Gastrocnemius medialis (tissue), 4 donors: ENCODE data around the gene ZDHHC7. TPM values are rescaled to one million over a fixed set of nuclear protein-coding genes. Genes with fewer than 3 reads are reported as not detected.

Experiments
- ATAC-seq, 2 donors: fragments of 150-250 bp; one replicate each; pipeline ENCODE4 v1.9.1; 2016
- DNase-seq, 2 donors: peaks; one replicate each; pipeline ENCODE4 v3.0.0-alpha.2; 2019
- H3K27ac ChIP-seq, 4 donors: fragments of 200-600 bp; sonication (generic); 1 replicate in 1 of 4; 2 replicates in 3 of 4; pipeline ENCODE4 v1.5.1; 2016 to 2018; ENCODE audit warnings: mild to moderate bottlenecking in 2 of 4, moderate library complexity in 1 of 4
- H3K27me3 ChIP-seq, 3 donors: fragments of 200-600 bp; sonication (generic) in 2 of 3; 1 replicate in 1 of 3; 2 replicates in 2 of 3; pipeline versions ENCODE4 v1.5.1 to v1.6.0; 2016 to 2019; ENCODE audit warnings: mild to moderate bottlenecking in 1 of 3, moderate library complexity in 1 of 3
- H3K36me3 ChIP-seq, 2 donors: fragments of 200-600 bp; sonication (generic) in 1 of 2; one replicate each; pipeline ENCODE4 v1.5.1; 2017 to 2018
- H3K4me1 ChIP-seq, 2 donors: fragments of 200-600 bp; sonication (generic) in 1 of 2; one replicate each; pipeline ENCODE4 v1.5.1; 2016 to 2017; ENCODE audit warnings: mild to moderate bottlenecking in 2 of 2
- H3K4me3 ChIP-seq, 4 donors: fragments of 200-600 bp; sonication (generic) in 3 of 4; 1 replicate in 1 of 4; 2 replicates in 3 of 4; pipeline ENCODE4 v1.5.1; 2016 to 2019; ENCODE audit warnings: mild to moderate bottlenecking in 2 of 4
- H3K9me3 ChIP-seq, 3 donors: fragments of 200-600 bp; sonication (generic) in 2 of 3; 1 replicate in 1 of 3; 2 replicates in 2 of 3; pipeline ENCODE4 v1.5.1; 2016 to 2019
- CTCF ChIP-seq, 5 experiments: fragments of 450-650 bp in 3 of 5; fragments of 200-600 bp in 2 of 5; sonication (generic) in 2 of 5; IDR thresholded peaks in 4 of 5; conservative IDR thresholded peaks in 1 of 5; 1 replicate in 4 of 5; 2 replicates in 1 of 5; pipeline ENCODE4 v1.5.1; 2016 to 2019; ENCODE audit warnings: antibody characterized with exemption in 5 of 5, mild to moderate bottlenecking in 3 of 5, moderate library complexity in 3 of 5
- POLR2A ChIP-seq, 2 donors: fragments of 450-650 bp; IDR thresholded peaks; one replicate each; pipeline ENCODE4 v1.6.1; 2017; ENCODE audit warnings: antibody characterized with exemption in 2 of 2, mild to moderate bottlenecking in 2 of 2, moderate library complexity in 2 of 2
- in situ Hi-C, 4 donors: fragments of 200-750 bp; cut with MboI; loops; one replicate each; pipeline versions ENCODE4 v1.15.0 to v1.8.0; 2017; ENCODE audit warnings: low sequenced_read_pairs in 4 of 4
- intact Hi-C: fragments of 100-400 bp; cut with DNase I; formaldehyde crosslinking; loops from one replicate; pipeline ENCODE4 v1.15.1; 2023; ENCODE audit warnings: low total_unique reads
- total RNA-seq, 4 donors: library from RNA; depleted of rRNA; stranded (reverse); fragments of >200 nt; gene quantifications; one replicate each; pipeline versions ENCODE4 v1.1.0 to v1.2.3, GENCODE V29; 2016

ZDHHC7 gene
- total RNA-seq, 4 donors from 2014 or later: 55.0 to 93.5 (median 68.4) TPM

- Histone ChIP-seq H3K9me3 (no peaks in the 10 kb centered on the region), H3K27ac (peak overlapping the region; percentile 76 to 82 (median 80)), H3K27me3 (no peaks in the 10 kb centered on the region), H3K36me3 (peaks cover 0 to 35% of the 10 kb centered on the region in 2 donors), H3K4me1 (peaks cover 39 to 42% of the 10 kb centered on the region in 2 donors), H3K4me3 (no peak overlapping the region)
- TF ChIP-seq POLR2A (IDR thresholded peaks at IDR 0.05) (no peak), CTCF (IDR thresholded peaks at IDR 0.05 in 4 of 5, conservative IDR thresholded peaks at IDR 0.05 in 1 of 5) (no peak)
- intact Hi-C loops: no loop called here
- in situ Hi-C loops: loop anchor here in 1 of 4 donors (25.0 kb wide), 1 partner anchor 475 kb away; the partner anchor contains the start of gene MEAK7
- DNase-seq (no peak), ATAC-seq (no peak)
These were observed 24.5 kb downstream of the ZDHHC7 start for GRCh38 chr16:84986879-84987278.

GRCh38 chr16:84986102-84986501 is 25.2 kb downstream of the ZDHHC7 start:
- H3K27me3 ChIP-seq: no peaks in the 10 kb centered on the region
- H3K4me3 ChIP-seq: no peak overlapping the region
- no peaks in the 10 kb centered on the region for H3K9me3 ChIP-seq
- ATAC-seq (peak in 1 of 2 donors; percentile 0), DNase-seq (no peak)
- peak overlapping the region; percentile 76 to 82 (median 80) for H3K27ac ChIP-seq
- intact Hi-C loops: no loop called here
- in situ Hi-C loops: loop anchor here in 1 of 4 donors (25.0 kb wide), 1 partner anchor 474 kb away; the partner anchor contains the start of gene MEAK7
- TF ChIP-seq CTCF (IDR thresholded peaks at IDR 0.05 in 4 of 5, conservative IDR thresholded peaks at IDR 0.05 in 1 of 5): no peak
- no peak for TF ChIP-seq POLR2A (IDR thresholded peaks at IDR 0.05)
- peaks cover 39 to 42% of the 10 kb centered on the region in 2 donors for H3K4me1 ChIP-seq
- peaks cover 0 to 43% of the 10 kb centered on the region in 2 donors for H3K36me3 ChIP-seq

- ATAC-seq (peak; percentile 65 to 77), DNase-seq (peak; percentile 45 to 81)
- Histone ChIP-seq H3K9me3 (no peaks in the 10 kb centered on the region), H3K4me1 (peaks cover 39 to 42% of the 10 kb centered on the region in 2 donors), H3K27ac (peak overlapping the region; percentile 76 to 82 (median 80)), H3K27me3 (no peaks in the 10 kb centered on the region), H3K4me3 (no peak overlapping the region), H3K36me3 (peaks cover 0 to 41% of the 10 kb centered on the region in 2 donors)
- intact Hi-C loops (no loop called here), in situ Hi-C loops (loop anchor here in 1 of 4 donors (25.0 kb wide), 1 partner anchor 473 kb away; the partner anchor contains the start of gene MEAK7)
- TF ChIP-seq POLR2A (IDR thresholded peaks at IDR 0.05): no peak
These were observed 26.0 kb downstream of the ZDHHC7 start for GRCh38 chr16:84985079-84986065.

- ATAC-seq (peak; percentile 31 to 39), DNase-seq (peak in 1 of 2 donors; percentile 68)
- intact Hi-C loops (loop anchor here (2.0 kb wide), 1 partner anchor 104 kb away; no protein-coding TSS in a partner anchor), in situ Hi-C loops (loop anchor here in 1 of 4 donors (25.0 kb wide), 1 partner anchor 470 kb away; the partner anchor contains the start of gene MEAK7)
- H3K4me3 ChIP-seq: no peak overlapping the region
- H3K9me3 ChIP-seq: no peaks in the 10 kb centered on the region
- peaks cover 39 to 47% of the 10 kb centered on the region in 2 donors for H3K4me1 ChIP-seq
- H3K27ac ChIP-seq: peak overlapping the region; percentile 76 to 82 (median 80)
- no peaks in the 10 kb centered on the region for H3K27me3 ChIP-seq
- H3K36me3 ChIP-seq: peaks cover 0 to 25% of the 10 kb centered on the region in 2 donors
- TF ChIP-seq CTCF (IDR thresholded peaks at IDR 0.05 in 4 of 5, conservative IDR thresholded peaks at IDR 0.05 in 1 of 5): peak in 4 of 5 experiments; percentile 27 to 44 (median 34)
- TF ChIP-seq POLR2A (IDR thresholded peaks at IDR 0.05): no peak
These were observed 28.9 kb downstream of the ZDHHC7 start for GRCh38 chr16:84982434-84982833.
